Mesenteric fat pad (tissue), 1 donor: ENCODE results near the gene FAR2. TPM values are rescaled to one million over a fixed set of nuclear protein-coding genes. Genes with fewer than 3 reads are reported as not detected.

ENCODE experiments used
- DNase-seq: peaks from one replicate; pipeline ENCODE4 v3.0.0-alpha.2; 2020; ENCODE audit warnings: low spot score
- total RNA-seq: library from RNA; stranded (reverse); fragmentation: NEBNext Ultra II Directional; extraction: Animal tissue kit (Norgen Biotek cat#: 25700); gene quantifications from one replicate; pipeline ENCODE4 v1.2.1, GENCODE V29; 2021
- donor health status: DM: yes; HTN: yes; CAD: no.

FAR2 gene
- total RNA-seq, 1 donor from 2014 or later: 14.2 TPM

DNA sequence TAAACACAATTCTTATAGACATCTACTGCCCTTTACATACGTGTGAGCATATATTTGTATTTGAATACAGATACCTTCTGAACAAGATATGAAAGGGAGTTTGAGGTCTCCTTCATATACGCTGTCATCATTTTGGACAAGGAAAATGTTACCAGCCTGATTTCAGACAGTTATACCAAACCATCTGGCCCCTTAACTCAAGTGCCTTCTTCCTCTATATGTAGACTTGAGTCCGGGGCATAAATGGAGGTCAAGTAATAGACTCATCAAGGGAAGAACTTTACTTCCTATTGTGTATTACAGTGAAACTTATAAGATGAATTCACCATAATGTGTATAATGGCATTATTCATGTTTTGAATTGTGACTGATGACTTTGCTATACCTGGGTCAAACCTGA lies 52.2 kb downstream of the FAR2 start:
- no peak for DNase-seq

- DNase-seq: no peak
Measured at GRCh38 chr12:29201746-29202145, 52.7 kb downstream of the FAR2 start.

GRCh38 chr12:29204521-29204920 lies 55.4 kb downstream of the FAR2 start:
- no peak for DNase-seq

DNA sequence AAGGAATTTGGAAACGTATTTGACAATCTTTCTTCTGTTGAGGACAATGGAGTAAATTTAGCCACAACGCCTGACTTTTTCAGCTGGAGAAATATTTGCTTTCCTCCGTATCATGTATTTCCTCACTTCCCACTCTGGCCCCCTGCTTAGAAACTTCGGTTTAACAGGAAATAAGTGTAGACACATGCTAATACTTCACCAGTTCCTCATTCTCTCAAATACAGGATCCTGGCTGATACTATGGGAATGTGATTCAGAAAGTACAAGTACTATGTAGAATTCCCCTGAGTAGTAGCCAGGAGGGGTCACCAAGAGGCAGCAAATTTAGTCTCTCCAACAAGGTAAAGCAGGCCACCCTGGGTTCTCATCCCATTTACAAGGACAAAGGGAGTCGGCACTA lies 58.0 kb downstream of the FAR2 start:
- DNase-seq: no peak

DNA sequence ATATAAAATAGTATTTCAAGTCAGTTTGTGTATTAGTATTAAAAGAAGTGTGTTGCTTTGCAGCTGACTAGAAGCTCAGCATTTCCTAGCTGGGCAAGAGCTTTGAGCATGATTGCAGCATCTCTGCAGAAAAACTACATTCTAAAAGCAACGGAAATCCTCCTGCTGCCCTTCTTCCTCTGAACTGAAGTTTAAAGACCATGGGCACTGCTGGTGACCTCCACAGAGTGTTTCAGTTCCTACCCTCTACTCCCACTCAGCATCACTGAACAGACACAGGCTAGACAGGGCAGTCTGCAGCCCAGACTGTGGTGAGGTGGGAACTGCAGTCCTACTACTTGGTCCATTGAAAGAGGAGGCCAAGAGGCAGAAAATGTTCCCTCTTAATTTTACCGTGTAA lies 59.0 kb downstream of the FAR2 start:
- DNase-seq: no peak

DNA sequence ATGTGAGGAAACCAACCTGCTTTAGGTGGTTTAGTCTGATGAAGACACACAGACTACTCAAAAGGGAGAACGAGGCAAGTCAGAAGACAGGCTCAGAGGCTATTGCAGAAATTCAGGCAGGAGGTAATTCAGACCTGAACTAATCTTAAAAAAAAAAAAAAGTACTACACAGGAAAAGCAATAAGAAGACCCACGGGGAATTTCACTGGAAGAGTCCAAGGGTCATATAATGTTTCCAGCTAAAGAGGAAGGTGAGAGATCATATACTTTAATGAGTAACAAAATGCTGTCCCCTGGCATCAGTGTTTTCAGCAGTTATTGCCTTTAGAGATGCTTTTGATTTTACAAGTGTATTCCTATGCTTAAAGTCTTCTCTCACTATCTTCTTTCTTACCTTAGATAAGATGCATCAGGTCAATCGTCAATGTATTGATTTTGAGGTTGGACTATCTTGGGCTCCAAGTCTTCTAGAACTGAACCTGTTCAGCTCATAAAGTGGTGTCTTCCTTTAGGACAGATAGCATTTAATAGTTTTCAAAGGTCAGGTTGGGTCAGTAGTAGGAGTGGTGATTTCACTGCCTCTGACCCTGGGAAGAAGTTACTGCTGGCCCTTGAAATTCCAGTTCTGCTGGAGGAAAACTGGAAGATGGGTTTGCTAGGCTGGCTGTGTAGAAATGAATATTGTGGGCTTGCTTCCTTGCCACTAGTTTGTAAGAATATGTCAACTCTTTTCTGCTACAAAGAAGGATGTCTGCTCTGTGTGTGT lies 60.0 kb downstream of the FAR2 start:
- no peak for DNase-seq

DNA sequence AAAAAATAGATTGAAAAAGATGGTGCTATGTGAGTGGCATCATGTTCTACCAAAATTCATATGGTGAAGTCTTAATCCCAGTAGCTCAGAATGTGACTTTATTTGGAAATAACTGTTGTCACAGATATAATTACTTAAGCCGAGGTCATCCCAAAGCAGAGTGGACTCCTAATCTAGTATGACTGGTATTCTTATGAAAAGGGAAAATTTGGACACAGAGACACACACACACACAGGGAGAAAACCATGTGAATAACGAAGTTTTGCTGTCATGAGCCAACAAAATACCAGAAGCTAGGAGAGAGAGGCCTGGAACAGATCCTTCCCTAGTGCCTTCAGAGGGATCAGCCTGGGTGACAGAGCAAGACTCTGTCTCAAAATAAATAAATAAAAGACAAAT lies 62.6 kb downstream of the FAR2 start:
- DNase-seq: no peak

DNA sequence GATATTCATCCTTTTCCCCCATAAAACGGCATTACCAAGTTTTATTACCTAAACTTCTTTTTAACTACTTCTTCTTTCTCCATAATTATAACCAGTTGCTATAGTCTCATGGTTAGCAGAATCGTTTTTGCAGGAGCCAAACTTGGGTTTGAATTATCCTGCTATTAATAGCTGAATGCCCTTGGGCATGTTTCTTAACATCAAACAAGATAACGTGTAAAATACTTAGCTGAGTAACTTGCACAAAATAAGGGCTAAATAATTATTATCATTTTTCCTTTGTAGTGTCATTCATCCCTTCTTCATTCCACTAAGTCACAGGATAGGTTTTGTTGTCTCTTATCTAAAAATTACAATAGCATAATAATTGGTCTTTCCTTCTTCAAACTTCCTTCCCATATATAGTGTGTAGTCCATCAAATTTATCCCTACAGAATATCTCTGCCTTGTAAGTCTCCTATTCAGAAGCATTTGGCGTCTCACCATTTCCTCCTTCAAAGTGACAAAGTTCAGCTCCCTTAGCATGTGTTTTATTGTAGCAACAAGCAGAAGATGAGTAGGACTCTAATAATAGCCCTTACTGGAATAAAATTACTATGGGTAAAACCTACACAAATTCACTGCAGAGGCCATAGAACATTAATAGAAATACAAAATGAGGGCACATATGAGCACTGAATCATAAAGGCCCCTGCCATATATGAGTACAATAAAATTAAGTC lies 63.8 kb downstream of the FAR2 start:
- no peak for DNase-seq

DNA sequence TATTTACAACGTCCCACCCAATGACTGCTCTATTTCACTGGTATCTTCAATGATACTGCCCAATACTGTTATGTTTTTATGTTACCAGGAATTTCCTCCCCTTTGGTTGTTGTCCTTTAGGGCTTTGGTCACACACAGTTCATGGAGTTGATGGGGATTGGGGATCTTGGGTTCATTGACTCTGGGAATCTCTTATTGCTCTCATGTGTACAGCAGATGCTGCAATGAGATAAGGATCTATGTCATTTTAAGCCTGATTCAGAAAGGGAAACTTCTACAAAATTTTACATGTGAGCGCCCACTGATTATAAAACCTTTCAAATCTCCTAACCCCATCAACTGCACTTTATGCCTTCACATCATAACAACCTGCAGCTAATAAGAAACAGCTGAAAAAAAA lies 67.2 kb downstream of the FAR2 start:
- no peak for DNase-seq

DNA sequence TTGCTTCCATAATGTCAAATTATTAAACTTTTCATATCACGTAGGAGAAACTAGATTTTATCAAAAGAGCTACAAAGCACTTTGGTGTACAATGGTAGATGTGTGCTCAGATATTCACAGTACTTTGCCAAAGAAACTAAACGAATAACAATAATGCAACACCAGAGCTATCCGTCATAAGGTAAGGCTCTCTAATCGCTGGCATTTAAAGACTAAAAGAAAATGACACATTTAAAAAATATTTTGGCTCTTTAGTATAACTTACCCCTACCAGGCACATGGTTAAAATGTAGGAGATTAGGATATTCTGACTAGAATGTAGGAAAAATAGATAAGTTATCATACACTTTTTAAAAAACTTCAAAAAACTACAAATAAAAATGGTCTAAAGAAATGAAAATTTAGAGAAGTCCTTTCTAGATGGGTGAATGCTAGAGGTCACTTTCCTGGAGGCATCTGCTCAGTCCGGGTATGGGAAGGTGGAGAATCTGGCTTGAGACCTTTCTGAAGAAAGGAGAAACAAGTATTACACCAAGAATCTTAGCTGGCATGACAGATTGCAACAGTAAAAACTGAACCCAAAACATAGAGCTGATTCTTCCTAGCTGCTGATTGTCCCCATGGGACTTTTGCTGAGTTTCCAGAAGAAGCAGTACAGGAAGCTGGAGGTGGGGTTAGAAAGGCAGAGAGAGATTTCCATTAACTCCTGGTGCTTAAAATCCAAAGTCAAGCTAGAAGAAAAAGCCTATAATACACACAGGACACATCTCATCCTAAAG lies 67.9 kb downstream of the FAR2 start:
- DNase-seq: no peak

GRCh38 chr12:29220632-29221336 lies 71.7 kb downstream of the FAR2 start:
- DNase-seq: no peak

DNA sequence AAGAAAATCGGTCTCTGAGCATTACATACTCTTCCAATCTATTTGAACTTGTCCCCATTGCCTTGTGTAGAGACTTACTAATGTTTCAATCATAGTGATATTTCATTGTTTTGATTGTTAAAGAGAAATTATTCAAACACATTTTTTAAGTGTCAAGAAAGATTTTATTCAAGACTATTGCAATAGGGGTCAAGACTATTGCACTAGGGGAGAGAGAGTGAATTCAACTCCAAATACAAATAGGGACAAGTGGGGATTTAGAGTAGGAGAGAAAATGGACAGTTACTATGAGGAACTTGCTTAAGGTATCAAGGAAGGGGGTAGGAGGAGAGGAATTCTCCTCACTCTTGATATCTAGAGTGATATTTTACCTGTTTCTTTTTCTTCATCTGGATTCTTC lies 73.1 kb downstream of the FAR2 start:
- no peak for DNase-seq

DNA sequence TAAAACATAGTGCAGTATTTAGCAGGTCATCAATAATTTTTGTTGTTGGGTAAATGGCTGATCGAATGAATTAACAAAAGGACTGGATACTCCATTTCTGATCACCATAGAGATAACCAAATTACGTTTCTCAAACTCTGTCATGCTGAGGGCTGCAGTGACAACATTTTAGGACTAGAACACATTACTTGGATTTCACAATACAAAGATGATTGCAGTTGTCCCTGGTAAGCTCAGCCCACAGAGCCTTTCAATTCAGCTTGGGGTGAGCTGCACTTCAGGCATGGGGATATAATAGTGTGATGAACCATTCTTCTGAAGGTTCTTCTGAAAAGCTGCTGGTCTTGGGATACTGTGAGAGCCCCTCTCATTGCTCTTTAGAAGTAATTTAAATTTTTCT lies 74.3 kb downstream of the FAR2 start:
- DNase-seq: no peak

GRCh38 chr12:29223956-29224543 lies 75.0 kb downstream of the FAR2 start:
- no peak for DNase-seq

DNA sequence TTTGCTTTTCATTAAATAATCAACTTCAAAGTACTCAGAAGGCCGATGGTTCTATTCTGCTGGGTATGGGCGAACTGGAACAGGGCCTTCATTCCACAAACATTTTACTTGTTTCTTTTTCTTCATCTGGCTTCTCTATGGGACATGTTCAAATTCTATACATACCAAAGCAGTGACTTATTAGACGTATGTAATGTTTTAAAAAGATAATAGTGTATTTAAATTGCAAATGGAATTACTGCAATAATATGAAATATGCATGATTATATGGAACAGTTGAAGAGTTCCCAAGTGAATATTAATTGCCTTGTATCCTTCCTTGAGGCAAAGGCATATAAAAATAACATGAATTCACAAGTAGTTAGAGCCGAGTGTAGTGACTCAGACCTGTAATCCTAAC lies 75.5 kb downstream of the FAR2 start:
- no peak for DNase-seq

DNA sequence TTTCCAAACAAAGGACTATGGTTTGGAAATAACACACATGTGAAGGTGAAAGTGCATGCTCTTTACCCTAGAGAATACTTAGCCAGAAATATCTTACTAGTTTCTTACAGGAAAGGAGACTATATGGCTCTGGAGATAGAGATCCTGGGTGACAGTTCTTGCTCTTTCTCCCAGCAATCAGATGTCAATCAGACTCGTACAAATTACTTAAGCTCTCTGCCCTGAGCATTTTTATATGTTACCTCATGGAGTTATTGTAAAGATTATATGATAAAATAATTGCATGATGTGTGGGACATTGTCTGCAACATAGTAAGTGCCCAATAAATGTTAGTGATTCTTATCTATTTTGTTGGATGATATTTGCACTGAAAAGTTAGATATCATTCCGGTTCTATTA lies 76.8 kb downstream of the FAR2 start:
- DNase-seq: no peak

DNA sequence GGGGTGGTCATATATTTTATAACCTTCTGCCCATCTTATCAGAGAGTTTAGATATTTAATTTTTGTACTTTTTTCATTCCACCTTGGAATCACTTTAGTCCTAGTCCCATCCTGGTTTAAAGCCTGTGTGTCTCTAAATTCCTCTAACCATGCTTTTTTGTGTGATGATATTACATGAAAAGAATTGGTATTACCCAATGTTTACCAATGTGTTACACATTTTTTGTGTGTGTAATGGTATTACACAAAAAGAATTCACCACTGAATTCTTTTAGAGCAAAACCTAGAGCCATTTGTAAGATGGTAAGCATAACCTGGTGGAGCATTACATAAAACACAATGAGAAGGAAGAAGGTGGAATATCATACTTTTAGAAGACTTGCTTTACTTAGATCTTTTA lies 77.5 kb downstream of the FAR2 start:
- no peak for DNase-seq

DNA sequence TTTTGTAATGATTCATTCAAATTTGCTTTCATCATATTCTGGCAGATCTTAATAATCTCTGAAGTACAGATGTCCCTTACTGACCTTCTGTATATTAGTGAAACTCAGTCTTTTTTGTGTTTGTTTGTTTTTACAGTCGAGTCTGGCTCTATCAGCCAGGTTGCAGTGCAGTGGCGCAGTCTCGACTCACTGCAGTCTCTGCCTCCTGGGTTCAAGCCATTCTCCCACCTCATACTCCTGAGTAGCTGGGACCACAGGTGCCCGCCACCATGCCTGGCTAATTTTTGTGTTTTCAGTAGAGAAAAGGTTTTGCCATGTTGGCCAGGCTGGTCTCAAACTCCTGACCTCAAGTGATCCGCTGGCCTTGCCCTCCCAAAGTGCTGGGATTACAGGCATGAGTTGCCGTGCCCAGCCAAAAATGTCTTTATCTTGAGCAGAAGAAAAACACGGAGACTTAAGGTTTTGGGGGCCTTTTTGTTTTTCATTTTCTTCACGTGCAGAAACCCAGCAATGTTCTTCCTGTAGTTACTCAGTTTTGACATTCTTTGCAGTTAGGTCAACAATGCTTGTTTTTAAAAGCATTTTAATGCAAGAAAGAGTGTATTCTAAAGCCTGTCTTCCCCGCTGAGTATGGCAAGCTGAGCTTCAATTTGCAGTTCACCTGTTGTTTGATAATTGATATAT lies 79.5 kb downstream of the FAR2 start:
- DNase-seq: no peak

- no peak for DNase-seq
Measured at GRCh38 chr12:29229158-29229505, 80.1 kb downstream of the FAR2 start.

DNA sequence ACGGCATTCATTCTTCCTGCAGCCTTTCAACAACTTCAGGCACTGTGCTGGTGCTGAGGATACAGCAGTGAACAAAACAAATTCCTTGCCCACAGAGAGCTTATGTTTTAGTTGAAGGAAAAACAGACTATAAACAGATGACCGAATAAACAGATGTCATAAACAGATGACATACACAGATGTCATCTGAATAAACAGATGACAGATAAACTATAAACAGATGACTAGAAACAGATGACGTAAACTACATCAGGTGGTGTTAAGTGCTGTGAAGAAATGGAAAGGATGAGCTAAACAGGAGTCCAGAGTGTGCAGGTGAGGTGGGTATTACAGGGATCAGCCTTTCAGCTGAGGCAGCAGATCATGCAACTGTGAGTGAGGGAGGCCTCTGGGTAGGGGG lies 80.9 kb downstream of the FAR2 start:
- DNase-seq: no peak
